H54 (cell line): Measurements from ENCODE around the gene TRRAP.

Source experiments
- DNase-seq: peaks from one replicate; pipeline ENCODE4 v3.0.0; 2011; ENCODE audit warnings: low spot score, mixed read lengths; ENCODE audit not compliant: insufficient read length
- FAIRE-seq: peaks from 3 replicates; lab custom pipeline; 2011; peaks lifted over from hg19 to GRCh38; lab: Jason Lieb, UNC
- POLR2A ChIP-seq: IDR thresholded peaks from 2 replicates; pipeline ENCODE4 v1.6.1; 2011; ENCODE audit warnings: low read depth, mild to moderate bottlenecking, low read length

TRRAP gene

GRCh38 chr7:98922392-98923187 is 44.3 kb downstream of the TRRAP start:
- no peak for TF ChIP-seq POLR2A
- FAIRE-seq = no peak
- DNase-seq = no peak

- TF ChIP-seq POLR2A = no peak
- DNase-seq = no peak
- FAIRE-seq = no peak
Observed at GRCh38 chr7:98923512-98923911, 45.2 kb downstream of the TRRAP start.

- TF ChIP-seq POLR2A = no peak
- DNase-seq (no peak), FAIRE-seq (no peak)
Observed at GRCh38 chr7:98927125-98927524, 48.8 kb downstream of the TRRAP start.

GRCh38 chr7:98930464-98930863 is 52.1 kb downstream of the TRRAP start:
- TF ChIP-seq POLR2A = no peak
- DNase-seq (no peak), FAIRE-seq (no peak)

- FAIRE-seq = no peak
- DNase-seq = no peak
Observed at GRCh38 chr7:98930921-98931320, 52.6 kb downstream of the TRRAP start.

GRCh38 chr7:98933321-98933720 is 55.0 kb downstream of the TRRAP start:
- DNase-seq (no peak), FAIRE-seq (no peak)
- no peak for TF ChIP-seq POLR2A

More at GRCh38 chr7:98930921-98931320, 52.6 kb downstream of the TRRAP start:
- no peak for TF ChIP-seq POLR2A

GRCh38 chr7:98934267-98934666 is 55.9 kb downstream of the TRRAP start:
- TF ChIP-seq POLR2A = no peak
- DNase-seq (no peak), FAIRE-seq (no peak)

GRCh38 chr7:98935811-98936210 is 57.5 kb downstream of the TRRAP start:
- FAIRE-seq (no peak), DNase-seq (no peak)
- TF ChIP-seq POLR2A = no peak

- TF ChIP-seq POLR2A = no peak
- no peak for FAIRE-seq
- DNase-seq = no peak
Observed at GRCh38 chr7:98943336-98943735, 65.0 kb downstream of the TRRAP start.

- DNase-seq = no peak
- FAIRE-seq = no peak
Observed at GRCh38 chr7:98944386-98944785, 66.1 kb downstream of the TRRAP start.

GRCh38 chr7:98945852-98946251 is 67.5 kb downstream of the TRRAP start:
- DNase-seq (no peak), FAIRE-seq (no peak)
- TF ChIP-seq POLR2A = no peak

More at GRCh38 chr7:98944386-98944785, 66.1 kb downstream of the TRRAP start:
- no peak for TF ChIP-seq POLR2A

GRCh38 chr7:98946389-98946788 is 68.1 kb downstream of the TRRAP start:
- no peak for DNase-seq
- no peak for TF ChIP-seq POLR2A
- no peak for FAIRE-seq

- FAIRE-seq (no peak), DNase-seq (no peak)
- TF ChIP-seq POLR2A = no peak
Observed at GRCh38 chr7:98949336-98950044, 71.2 kb downstream of the TRRAP start.

- DNase-seq = no peak
- TF ChIP-seq POLR2A = no peak
- FAIRE-seq = no peak
Observed at GRCh38 chr7:98955992-98956391, 77.7 kb downstream of the TRRAP start.
